Liver (tissue), 3 donors: ENCODE measurements around the gene ADGRL2.

Experiments
- EGR1 ChIP-seq, 2 donors: IDR thresholded peaks; 2 replicates each; pipeline ENCODE4 v1.6.1; 2016 to 2018; ENCODE audit warnings: antibody characterized with exemption in 2 of 2, low read depth in 2 of 2
- FOXA1 ChIP-seq: IDR thresholded peaks from 2 replicates; pipeline ENCODE4 v1.6.1; 2016; ENCODE audit warnings: antibody characterized with exemption
- GABPA ChIP-seq, 2 donors: IDR thresholded peaks in 1 of 2; conservative IDR thresholded peaks in 1 of 2; 2 replicates each; pipeline ENCODE4 v1.6.1; 2016; ENCODE audit warnings: antibody characterized with exemption in 2 of 2, mild to moderate bottlenecking in 1 of 2, moderate library complexity in 1 of 2
- HNF4A ChIP-seq, 2 donors: conservative IDR thresholded peaks; 2 replicates each; pipeline ENCODE4 v1.6.1; 2016; ENCODE audit warnings: antibody characterized with exemption in 2 of 2, mild to moderate bottlenecking in 2 of 2
- JUND ChIP-seq, 2 donors: IDR thresholded peaks; 2 replicates each; pipeline ENCODE4 v1.6.1; 2016; ENCODE audit warnings: antibody characterized with exemption in 2 of 2
- RAD21 ChIP-seq, 2 donors: IDR thresholded peaks; 2 replicates each; pipeline ENCODE4 v1.6.1; 2016; ENCODE audit warnings: antibody characterized with exemption in 2 of 2, mild to moderate bottlenecking in 2 of 2
- RXRA ChIP-seq, 2 donors: IDR thresholded peaks; 2 replicates each; pipeline ENCODE4 v1.6.1; 2017 to 2018; ENCODE audit warnings: antibody characterized with exemption in 2 of 2, mild to moderate bottlenecking in 1 of 2
- SP1 ChIP-seq: IDR thresholded peaks from 2 replicates; pipeline ENCODE4 v1.6.1; 2018; ENCODE audit warnings: antibody characterized with exemption, mild to moderate bottlenecking
- TAF1 ChIP-seq: conservative IDR thresholded peaks from 2 replicates; pipeline ENCODE4 v1.6.1; 2016; ENCODE audit warnings: antibody characterized with exemption, mild to moderate bottlenecking
- YY1 ChIP-seq: IDR thresholded peaks from 2 replicates; pipeline ENCODE4 v1.6.1; 2016; ENCODE audit warnings: antibody characterized with exemption, mild to moderate bottlenecking
- TF ChIP-seq, protein P1 (sequence below): IDR thresholded peaks from 2 replicates; pipeline ENCODE4 v1.6.1; 2016; ENCODE audit warnings: antibody characterized with exemption
- TF ChIP-seq, protein P2 (sequence below): fragments of 150-350 bp; IDR thresholded peaks from 2 replicates; pipeline ENCODE4 v1.5.1; 2017; ENCODE audit warnings: improper control_type of control experiment, low read depth, low read length; ENCODE audit not compliant: missing input control
- TF ChIP-seq, protein P3 (sequence below): IDR thresholded peaks from 2 replicates; pipeline ENCODE4 v1.6.1; 2016; ENCODE audit warnings: antibody characterized with exemption
- TF ChIP-seq, protein P4 (sequence below): IDR thresholded peaks from 2 replicates; pipeline ENCODE4 v1.6.1; 2016; ENCODE audit warnings: antibody characterized with exemption, mild to moderate bottlenecking
- donor health status: healthy.
- donor health status: healthy.

DNA sequence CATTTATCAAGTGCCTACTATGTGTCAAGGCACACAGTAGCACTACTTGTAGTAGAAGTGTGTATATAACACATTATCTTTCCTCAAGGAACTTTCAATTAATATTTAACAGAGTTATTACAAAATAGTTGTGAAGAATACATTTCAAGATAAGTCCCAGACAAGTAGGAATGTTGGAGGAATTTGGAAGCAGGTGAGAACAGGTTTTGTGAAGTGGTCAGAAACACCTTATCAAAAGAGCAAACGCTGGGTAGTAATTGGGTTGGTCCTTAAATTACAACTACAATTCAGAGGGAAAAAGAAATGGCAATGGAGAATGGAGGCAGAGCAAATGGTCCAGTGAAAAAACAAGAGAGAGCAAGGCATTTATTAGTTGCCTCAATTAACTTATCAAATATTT, 218.8 kb downstream of the ADGRL2 start:
- TF ChIP-seq, protein P1, sequence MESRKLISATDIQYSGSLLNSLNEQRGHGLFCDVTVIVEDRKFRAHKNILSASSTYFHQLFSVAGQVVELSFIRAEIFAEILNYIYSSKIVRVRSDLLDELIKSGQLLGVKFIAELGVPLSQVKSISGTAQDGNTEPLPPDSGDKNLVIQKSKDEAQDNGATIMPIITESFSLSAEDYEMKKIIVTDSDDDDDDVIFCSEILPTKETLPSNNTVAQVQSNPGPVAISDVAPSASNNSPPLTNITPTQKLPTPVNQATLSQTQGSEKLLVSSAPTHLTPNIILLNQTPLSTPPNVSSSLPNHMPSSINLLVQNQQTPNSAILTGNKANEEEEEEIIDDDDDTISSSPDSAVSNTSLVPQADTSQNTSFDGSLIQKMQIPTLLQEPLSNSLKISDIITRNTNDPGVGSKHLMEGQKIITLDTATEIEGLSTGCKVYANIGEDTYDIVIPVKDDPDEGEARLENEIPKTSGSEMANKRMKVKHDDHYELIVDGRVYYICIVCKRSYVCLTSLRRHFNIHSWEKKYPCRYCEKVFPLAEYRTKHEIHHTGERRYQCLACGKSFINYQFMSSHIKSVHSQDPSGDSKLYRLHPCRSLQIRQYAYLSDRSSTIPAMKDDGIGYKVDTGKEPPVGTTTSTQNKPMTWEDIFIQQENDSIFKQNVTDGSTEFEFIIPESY: no peak
- TF ChIP-seq RXRA (IDR thresholded peaks at IDR 0.05): no peak
- TF ChIP-seq, protein P2, sequence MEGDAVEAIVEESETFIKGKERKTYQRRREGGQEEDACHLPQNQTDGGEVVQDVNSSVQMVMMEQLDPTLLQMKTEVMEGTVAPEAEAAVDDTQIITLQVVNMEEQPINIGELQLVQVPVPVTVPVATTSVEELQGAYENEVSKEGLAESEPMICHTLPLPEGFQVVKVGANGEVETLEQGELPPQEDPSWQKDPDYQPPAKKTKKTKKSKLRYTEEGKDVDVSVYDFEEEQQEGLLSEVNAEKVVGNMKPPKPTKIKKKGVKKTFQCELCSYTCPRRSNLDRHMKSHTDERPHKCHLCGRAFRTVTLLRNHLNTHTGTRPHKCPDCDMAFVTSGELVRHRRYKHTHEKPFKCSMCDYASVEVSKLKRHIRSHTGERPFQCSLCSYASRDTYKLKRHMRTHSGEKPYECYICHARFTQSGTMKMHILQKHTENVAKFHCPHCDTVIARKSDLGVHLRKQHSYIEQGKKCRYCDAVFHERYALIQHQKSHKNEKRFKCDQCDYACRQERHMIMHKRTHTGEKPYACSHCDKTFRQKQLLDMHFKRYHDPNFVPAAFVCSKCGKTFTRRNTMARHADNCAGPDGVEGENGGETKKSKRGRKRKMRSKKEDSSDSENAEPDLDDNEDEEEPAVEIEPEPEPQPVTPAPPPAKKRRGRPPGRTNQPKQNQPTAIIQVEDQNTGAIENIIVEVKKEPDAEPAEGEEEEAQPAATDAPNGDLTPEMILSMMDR: no peak
- TF ChIP-seq GABPA (IDR thresholded peaks at IDR 0.05 in 1 of 2, conservative IDR thresholded peaks at IDR 0.05 in 1 of 2): no peak
- no peak for TF ChIP-seq EGR1 (IDR thresholded peaks at IDR 0.05; ENCODE audit: low read depth in 2 of 2)
- TF ChIP-seq RAD21 (IDR thresholded peaks at IDR 0.05): no peak
- TF ChIP-seq, protein P3, sequence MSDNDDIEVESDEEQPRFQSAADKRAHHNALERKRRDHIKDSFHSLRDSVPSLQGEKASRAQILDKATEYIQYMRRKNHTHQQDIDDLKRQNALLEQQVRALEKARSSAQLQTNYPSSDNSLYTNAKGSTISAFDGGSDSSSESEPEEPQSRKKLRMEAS: no peak
- no peak for TF ChIP-seq TAF1
- TF ChIP-seq JUND (IDR thresholded peaks at IDR 0.05): no peak
- no peak for TF ChIP-seq YY1
- TF ChIP-seq, protein P4, sequence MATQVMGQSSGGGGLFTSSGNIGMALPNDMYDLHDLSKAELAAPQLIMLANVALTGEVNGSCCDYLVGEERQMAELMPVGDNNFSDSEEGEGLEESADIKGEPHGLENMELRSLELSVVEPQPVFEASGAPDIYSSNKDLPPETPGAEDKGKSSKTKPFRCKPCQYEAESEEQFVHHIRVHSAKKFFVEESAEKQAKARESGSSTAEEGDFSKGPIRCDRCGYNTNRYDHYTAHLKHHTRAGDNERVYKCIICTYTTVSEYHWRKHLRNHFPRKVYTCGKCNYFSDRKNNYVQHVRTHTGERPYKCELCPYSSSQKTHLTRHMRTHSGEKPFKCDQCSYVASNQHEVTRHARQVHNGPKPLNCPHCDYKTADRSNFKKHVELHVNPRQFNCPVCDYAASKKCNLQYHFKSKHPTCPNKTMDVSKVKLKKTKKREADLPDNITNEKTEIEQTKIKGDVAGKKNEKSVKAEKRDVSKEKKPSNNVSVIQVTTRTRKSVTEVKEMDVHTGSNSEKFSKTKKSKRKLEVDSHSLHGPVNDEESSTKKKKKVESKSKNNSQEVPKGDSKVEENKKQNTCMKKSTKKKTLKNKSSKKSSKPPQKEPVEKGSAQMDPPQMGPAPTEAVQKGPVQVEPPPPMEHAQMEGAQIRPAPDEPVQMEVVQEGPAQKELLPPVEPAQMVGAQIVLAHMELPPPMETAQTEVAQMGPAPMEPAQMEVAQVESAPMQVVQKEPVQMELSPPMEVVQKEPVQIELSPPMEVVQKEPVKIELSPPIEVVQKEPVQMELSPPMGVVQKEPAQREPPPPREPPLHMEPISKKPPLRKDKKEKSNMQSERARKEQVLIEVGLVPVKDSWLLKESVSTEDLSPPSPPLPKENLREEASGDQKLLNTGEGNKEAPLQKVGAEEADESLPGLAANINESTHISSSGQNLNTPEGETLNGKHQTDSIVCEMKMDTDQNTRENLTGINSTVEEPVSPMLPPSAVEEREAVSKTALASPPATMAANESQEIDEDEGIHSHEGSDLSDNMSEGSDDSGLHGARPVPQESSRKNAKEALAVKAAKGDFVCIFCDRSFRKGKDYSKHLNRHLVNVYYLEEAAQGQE: no peak
- no peak for TF ChIP-seq SP1
- no peak for TF ChIP-seq FOXA1
- no peak for TF ChIP-seq HNF4A (conservative IDR thresholded peaks at IDR 0.05)
